Thyroid gland (tissue), 4 donors: Measurements from ENCODE around the gene DENND1B. TPM values are rescaled to one million over a fixed set of nuclear protein-coding genes. Genes with fewer than 3 reads are reported as not detected.

Source experiments
- DNase-seq, 2 donors: peaks; one replicate each; pipeline ENCODE4 v3.0.0-alpha.2; 2019
- H3K27ac ChIP-seq, 3 donors: fragments of 200-600 bp; sonication (generic); 1 replicate in 2 of 3; 2 replicates in 1 of 3; pipeline ENCODE4 v1.5.1; 2016 to 2019; ENCODE audit warnings: mild to moderate bottlenecking in 1 of 3, moderate library complexity in 1 of 3
- H3K27me3 ChIP-seq: fragments of 200-600 bp; sonication (generic); one replicate; pipeline ENCODE4 v1.5.1; 2019
- H3K36me3 ChIP-seq, 2 donors: fragments of 200-600 bp; sonication (generic); one replicate each; pipeline ENCODE4 v1.5.1; 2016 to 2019
- H3K4me1 ChIP-seq, 2 donors: fragments of 200-600 bp; sonication (generic); one replicate each; pipeline ENCODE4 v1.5.1; 2017 to 2019
- H3K4me3 ChIP-seq, 3 donors: fragments of 200-600 bp; sonication (generic); replicated peaks in 1 of 3; 1 replicate in 2 of 3; 2 replicates in 1 of 3; pipeline ENCODE4 v1.5.1; 2016; ENCODE audit warnings: mild to moderate bottlenecking in 1 of 3
- H3K9me3 ChIP-seq: fragments of 200-600 bp; sonication (generic); one replicate; pipeline ENCODE4 v1.5.1; 2017
- POLR2A ChIP-seq, 2 donors: fragments of 450-650 bp; IDR thresholded peaks; one replicate each; pipeline ENCODE4 v1.6.1; 2017; ENCODE audit warnings: antibody characterized with exemption in 2 of 2, mild to moderate bottlenecking in 2 of 2, moderate library complexity in 1 of 2
- WGBS, 2 donors: methylation state at CpG; one replicate each; pipeline ENCODE4 v1.1.5; 2017; 5-methylcytosine and 5-hydroxymethylcytosine counted together
- intact Hi-C: fragments of 100-400 bp; cut with DNase I; formaldehyde crosslinking; loops from one replicate; pipeline ENCODE4 v1.15.1; 2023
- total RNA-seq, 4 donors: library from RNA; depleted of rRNA; stranded (reverse); fragments of >200 nt; gene quantifications; one replicate each; pipeline ENCODE4 v1.2.3, GENCODE V29; 2016
- TF ChIP-seq, protein P1 (sequence below), 6 experiments: fragments of 200-600 bp in 3 of 6; fragments of 450-650 bp in 3 of 6; sonication (generic) in 3 of 6; IDR thresholded peaks; one replicate each; pipeline ENCODE4 v1.5.1; 2016 to 2019; ENCODE audit warnings: antibody characterized with exemption in 6 of 6, mild to moderate bottlenecking in 2 of 6, inconsistent platforms in 1 of 6, moderate library complexity in 1 of 6

The DENND1B gene
- total RNA-seq, 4 donors from 2014 or later, result 17.5 to 32.3 (median 27.8) TPM

DNA sequence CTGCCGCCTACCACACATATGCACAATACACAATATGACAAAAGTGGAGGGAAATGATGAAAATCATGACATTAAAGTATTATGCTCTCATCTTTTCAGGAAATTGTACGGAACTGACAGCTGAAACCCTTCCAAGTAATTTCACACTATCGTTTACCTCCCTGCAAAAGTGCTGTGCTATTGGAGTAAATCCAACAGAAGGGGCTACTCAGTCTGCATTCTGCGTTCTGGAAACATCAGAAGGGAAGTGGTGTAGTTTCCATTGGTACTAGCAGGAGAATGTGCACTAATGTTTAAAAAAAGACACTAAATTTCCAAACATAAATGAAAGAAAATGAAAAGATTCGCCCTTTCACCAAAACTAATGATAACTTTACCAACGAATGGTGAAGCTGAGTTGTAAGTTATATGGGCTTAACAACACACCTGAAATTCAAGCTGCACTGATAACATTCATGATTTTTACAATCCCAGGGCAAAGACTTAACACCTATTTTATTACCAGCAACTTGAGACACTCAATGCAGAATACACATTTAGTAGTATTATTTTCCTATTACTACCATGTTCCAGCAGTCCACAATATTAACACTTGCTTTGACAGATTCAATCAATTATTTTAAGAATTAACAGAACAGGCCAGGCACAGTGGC lies 3.2 kb downstream of the DENND1B start:
- DNase-seq, result no peak
- 89 to 92% methylated on average over 6 of the region's 6 CpGs for WGBS, 2 donors
- intact Hi-C loops, result no loop called here
- H3K27me3 ChIP-seq, result no peaks in the 10 kb centered on the region
- H3K36me3 ChIP-seq, result no peaks in the 10 kb centered on the region
- no peak overlapping the region for H3K4me3 ChIP-seq
- no peak overlapping the region for H3K27ac ChIP-seq
- H3K4me1 ChIP-seq, result peaks cover 9 to 12% of the 10 kb centered on the region in 2 donors
- no peaks in the 10 kb centered on the region for H3K9me3 ChIP-seq
- TF ChIP-seq POLR2A (IDR thresholded peaks at IDR 0.05), result no peak
- TF ChIP-seq, protein P1, sequence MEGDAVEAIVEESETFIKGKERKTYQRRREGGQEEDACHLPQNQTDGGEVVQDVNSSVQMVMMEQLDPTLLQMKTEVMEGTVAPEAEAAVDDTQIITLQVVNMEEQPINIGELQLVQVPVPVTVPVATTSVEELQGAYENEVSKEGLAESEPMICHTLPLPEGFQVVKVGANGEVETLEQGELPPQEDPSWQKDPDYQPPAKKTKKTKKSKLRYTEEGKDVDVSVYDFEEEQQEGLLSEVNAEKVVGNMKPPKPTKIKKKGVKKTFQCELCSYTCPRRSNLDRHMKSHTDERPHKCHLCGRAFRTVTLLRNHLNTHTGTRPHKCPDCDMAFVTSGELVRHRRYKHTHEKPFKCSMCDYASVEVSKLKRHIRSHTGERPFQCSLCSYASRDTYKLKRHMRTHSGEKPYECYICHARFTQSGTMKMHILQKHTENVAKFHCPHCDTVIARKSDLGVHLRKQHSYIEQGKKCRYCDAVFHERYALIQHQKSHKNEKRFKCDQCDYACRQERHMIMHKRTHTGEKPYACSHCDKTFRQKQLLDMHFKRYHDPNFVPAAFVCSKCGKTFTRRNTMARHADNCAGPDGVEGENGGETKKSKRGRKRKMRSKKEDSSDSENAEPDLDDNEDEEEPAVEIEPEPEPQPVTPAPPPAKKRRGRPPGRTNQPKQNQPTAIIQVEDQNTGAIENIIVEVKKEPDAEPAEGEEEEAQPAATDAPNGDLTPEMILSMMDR (IDR thresholded peaks at IDR 0.05), result no peak

DNA sequence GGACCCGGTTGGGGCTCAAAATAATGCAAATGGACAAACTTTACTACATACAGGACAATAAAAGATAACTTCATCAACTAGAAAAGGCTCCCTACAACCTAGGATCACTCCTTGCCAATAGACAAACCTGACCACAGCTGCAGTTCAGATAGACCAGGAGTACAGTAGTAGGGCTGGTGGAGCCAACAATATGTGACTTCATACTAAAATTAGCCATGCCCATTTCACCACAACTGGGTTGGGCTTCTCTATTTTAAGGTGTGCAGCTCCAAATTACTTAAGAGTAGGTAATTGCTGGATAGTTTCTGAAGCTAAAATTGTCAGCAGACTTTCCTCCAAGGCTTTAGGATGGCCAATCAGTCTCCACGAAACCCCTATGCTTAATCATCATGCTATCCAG lies 3.9 kb downstream of the DENND1B start:
- no peak for DNase-seq
- H3K27ac ChIP-seq, result no peak overlapping the region
- 99 to 100% methylated on average over 2 of the region's 2 CpGs for WGBS, 2 donors
- TF ChIP-seq, protein P1 (IDR thresholded peaks at IDR 0.05), result no peak
- no peak for TF ChIP-seq POLR2A (IDR thresholded peaks at IDR 0.05)
- H3K4me1 ChIP-seq, result peaks cover 9 to 12% of the 10 kb centered on the region in 2 donors
- H3K36me3 ChIP-seq, result no peaks in the 10 kb centered on the region
- no peaks in the 10 kb centered on the region for H3K27me3 ChIP-seq
- no peak overlapping the region for H3K4me3 ChIP-seq
- no peaks in the 10 kb centered on the region for H3K9me3 ChIP-seq
- intact Hi-C loops, result no loop called here

DNA sequence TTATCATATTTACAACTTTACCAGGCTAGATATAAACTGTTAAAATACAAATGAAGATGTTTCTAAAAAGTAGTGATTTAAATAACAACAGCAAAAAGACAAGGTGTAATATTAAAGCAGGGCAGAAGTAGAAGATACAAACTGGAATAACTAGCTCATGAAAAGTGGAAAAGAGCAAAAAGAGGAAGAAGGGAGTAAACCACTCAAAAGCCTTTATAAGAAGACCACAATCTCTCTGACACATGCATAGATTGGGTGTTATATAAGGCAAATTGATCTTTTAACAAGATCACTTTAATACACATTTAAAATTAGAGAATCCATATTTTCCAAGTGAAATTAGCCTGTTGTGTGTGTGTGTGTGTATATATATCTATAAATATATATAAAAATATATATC lies 5.0 kb downstream of the DENND1B start:
- H3K4me1 ChIP-seq, result peaks cover 6 to 12% of the 10 kb centered on the region in 2 donors
- H3K27me3 ChIP-seq, result no peaks in the 10 kb centered on the region
- intact Hi-C loops, result no loop called here
- no peaks in the 10 kb centered on the region for H3K9me3 ChIP-seq
- H3K36me3 ChIP-seq, result no peaks in the 10 kb centered on the region
- no peak overlapping the region for H3K27ac ChIP-seq
- no peak for DNase-seq
- TF ChIP-seq, protein P1 (IDR thresholded peaks at IDR 0.05), result no peak
- no peak for TF ChIP-seq POLR2A (IDR thresholded peaks at IDR 0.05)
- H3K4me3 ChIP-seq, result no peak overlapping the region

DNA sequence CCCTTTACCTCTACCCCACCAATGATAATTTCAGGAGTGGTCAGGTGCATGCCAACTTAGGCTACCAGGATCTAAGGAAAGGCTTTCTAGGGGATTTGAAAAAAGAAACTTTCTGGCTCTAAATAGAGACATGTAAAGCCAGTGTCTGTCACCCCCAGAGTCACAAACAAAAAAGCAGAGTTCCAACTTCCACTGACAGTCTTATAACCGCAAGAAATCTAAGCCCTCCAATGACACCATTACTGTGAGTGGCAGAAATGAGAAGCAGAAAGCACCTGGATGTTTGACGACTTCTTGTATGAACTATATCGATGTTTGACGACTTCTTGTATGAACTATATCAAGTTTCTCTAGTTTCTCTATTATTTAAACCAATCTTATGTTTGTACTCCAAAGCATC lies 6.0 kb downstream of the DENND1B start:
- H3K4me3 ChIP-seq, result no peak overlapping the region
- no peaks in the 10 kb centered on the region for H3K9me3 ChIP-seq
- H3K4me1 ChIP-seq, result peaks cover 5 to 12% of the 10 kb centered on the region in 2 donors
- intact Hi-C loops, result no loop called here
- 96% methylated on average over 4 of the region's 4 CpGs for WGBS, 2 donors
- DNase-seq, result no peak
- H3K27ac ChIP-seq, result no peak overlapping the region
- TF ChIP-seq, protein P1 (IDR thresholded peaks at IDR 0.05), result no peak
- TF ChIP-seq POLR2A (IDR thresholded peaks at IDR 0.05), result no peak
- H3K36me3 ChIP-seq, result no peaks in the 10 kb centered on the region
- H3K27me3 ChIP-seq, result no peaks in the 10 kb centered on the region

DNA sequence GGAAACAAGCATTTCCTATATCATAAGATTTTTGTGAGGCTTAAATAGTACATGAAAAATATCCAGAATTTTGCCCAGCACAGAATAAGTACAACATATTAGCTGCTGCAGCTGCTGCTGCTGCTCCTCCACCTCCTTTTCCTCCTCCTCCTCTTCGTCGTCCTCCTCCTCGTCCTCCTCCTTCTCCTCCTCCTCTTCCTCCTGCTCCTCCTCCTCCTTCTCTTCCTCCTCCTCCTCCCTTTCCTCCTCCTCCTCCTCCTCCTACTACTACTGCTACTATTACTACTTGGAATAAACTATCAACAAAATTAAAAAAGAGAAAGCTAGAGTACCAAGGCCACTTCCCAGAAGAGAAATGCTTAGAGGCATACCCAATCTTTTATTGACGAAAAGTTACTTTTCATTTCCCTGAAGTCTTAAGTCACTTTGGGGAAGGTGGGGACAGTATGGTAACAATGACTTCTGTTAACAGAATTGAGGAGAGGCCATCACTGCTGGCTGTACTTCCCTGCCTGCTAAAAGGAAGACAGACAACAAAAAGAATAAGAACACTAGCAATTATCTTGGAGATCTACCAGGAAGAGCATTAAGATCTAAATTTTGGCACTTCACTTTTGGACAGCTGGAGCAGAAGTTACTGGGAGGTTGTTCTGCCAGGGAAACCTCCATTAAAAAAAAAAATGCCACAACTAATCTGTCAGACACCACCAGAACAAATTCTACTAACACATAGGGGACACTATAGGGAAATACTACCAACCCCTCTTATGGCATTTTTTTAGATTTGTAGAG lies 7.1 kb downstream of the DENND1B start:
- H3K4me1 ChIP-seq, result peaks cover 0 to 3% of the 10 kb centered on the region in 2 donors
- 66 to 73% methylated on average over 4 of the region's 4 CpGs for WGBS, 2 donors
- H3K36me3 ChIP-seq, result no peaks in the 10 kb centered on the region
- no peak overlapping the region for H3K27ac ChIP-seq
- TF ChIP-seq, protein P1 (IDR thresholded peaks at IDR 0.05), result no peak
- no peak for TF ChIP-seq POLR2A (IDR thresholded peaks at IDR 0.05)
- intact Hi-C loops, result no loop called here
- H3K4me3 ChIP-seq, result no peak overlapping the region
- H3K27me3 ChIP-seq, result no peaks in the 10 kb centered on the region
- no peaks in the 10 kb centered on the region for H3K9me3 ChIP-seq
- no peak for DNase-seq
